ENCODE results near the gene DLK2.
"Not testable (repeated sequence)": the region's sequence is repeated elsewhere in the genome, so short reads cannot be mapped to it uniquely, and the experiment has no call there.

Gene DLK2

DNA sequence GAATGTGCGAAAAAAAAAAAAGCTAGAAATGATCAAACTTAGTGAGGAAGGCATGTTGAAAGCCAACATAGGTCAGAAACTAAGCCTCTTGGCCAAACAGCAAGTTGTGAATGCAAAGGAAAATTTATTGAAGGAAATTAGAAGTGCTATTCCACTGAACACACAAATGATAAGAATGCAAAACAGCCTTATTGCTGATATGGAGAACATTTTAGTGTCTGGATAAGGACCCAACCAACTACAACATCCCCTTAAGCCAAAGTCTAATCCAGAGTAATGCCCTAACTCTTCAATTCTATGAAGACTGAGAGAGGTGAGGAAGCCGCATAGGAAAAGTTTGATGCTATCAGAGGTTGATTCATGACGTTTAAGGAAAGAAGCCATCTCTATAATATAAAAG lies 33.5 kb downstream of the DLK2 start:
- DNase-seq = no peak

DNA sequence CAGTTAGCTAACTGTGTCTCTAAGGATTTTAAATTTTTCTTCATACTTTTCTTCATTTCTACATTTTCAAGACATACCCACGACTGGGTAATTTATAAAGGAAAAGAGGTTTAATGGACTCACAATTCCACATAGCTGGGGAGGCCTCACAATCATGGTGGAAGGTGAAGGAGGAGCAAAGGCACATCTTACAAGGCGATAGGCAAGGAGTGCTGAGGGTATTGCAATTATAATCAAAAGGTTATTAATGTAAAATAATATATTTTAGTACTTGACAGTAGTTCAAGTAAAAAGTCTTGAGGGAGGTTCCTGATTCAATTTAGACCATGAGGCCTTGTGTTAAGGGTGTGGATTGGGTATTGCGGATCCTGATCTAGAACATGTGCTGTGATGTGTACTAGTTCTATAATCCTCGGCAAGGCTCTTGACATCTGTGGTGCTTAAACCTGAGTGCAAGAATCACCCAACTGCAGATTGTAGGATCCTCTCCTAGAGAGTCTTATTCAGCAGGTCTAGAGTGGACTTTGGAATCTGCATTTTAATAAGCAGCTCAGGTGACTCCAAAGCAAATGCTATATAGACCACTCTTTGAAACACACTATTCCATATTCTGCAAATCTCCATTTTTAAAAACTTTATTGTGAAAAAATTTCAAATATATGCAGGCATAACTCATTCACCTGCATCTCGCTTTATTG lies 35.2 kb downstream of the DLK2 start:
- DNase-seq = no peak

DNA sequence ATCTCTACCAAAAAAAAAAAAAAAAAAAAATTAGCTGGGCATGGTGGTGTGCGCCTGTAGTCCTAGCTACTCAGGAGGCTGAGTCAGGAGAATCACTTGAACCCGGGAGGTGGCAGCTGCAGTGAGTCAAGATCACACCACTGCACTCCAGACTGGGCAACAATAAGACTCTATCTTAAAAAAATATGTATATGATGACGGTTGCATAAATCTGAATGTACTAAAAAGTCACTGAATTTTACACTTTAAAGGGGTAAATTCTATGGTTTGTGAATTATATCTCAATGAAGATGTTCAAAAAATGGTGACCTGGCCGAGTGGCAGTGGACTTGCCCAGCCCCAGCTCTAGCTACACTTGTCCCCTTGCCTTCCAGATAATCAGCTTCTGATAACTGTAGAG lies 38.4 kb downstream of the DLK2 start:
- DNase-seq = no peak

DNA sequence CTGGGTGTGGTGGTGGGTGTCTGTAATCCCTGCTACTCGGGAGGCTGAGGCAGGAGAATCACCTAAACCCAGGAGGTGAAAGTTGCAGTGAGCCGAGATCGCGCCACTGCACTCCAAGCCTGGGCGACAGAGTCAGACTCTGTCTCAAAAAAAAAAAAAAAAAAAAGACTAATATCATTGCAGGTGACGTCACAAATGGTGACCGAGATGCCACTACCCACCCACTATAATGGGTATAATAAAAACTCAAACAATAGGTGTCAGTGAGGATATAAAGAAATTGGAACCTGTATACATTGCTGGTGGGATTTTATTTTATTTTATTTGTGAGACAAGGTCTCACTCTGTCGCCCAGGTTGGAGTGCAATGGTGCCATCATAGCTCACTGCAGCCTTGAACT lies 40.1 kb downstream of the DLK2 start:
- not testable (repeated sequence) for DNase-seq

DNA sequence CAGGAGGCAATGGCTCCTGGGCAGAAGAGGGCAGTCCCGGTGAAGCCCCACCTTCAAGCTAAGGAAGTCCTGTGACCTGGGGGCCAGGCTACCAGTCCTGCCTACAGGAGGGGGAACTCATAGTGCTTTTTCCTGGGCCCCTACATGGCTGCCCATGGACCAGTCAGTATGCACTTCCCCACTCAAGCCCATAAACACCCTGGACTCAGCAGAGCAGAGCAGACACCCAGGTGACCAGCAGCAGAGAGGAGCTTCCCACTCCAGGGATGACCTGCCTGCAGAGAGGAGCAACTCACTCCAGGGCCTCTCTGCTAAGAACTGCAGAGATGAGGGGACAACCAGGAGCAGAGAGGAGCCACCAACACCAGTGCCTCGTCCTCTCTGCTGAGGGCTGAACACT lies 42.3 kb downstream of the DLK2 start:
- DNase-seq = no peak

DNA sequence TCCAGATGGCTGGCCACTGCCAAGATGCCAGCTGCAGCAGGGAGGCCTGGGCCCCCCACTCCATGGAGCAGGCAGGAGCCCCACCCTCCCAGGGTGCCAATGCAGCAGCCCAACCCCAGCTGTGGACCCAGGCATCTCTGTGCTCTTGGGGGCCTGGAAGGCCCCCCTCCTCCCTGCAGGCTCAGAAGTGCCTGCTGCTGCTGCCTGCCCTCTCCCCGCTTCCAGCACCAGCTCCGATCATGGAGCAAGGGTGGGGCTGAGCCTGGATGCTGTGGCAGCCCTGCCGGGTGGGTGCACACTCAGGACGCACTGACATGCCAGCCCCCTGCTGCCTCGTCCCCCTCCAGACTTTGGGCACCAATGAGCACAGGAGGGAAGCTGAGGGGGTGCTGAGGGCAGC lies 42.8 kb downstream of the DLK2 start:
- no peak for DNase-seq

DNA sequence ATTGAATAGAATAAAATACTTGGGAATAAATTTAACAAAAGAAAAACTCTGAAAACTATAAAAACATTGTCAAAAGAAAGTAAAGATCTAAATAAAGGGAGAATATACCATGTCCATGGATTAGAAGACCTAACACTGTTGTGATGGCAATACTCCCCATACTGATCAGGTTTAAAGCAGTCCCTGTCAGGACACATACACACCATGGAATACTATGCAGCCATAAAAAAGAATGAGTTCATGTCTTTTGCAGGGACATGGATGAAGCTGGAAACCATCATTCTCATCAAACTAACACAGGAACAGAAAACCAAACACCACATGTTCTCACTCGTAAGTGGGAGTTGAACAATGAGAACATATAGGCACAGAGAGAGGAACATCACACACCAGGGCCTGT lies 44.6 kb downstream of the DLK2 start:
- not testable (repeated sequence) for DNase-seq

DNA sequence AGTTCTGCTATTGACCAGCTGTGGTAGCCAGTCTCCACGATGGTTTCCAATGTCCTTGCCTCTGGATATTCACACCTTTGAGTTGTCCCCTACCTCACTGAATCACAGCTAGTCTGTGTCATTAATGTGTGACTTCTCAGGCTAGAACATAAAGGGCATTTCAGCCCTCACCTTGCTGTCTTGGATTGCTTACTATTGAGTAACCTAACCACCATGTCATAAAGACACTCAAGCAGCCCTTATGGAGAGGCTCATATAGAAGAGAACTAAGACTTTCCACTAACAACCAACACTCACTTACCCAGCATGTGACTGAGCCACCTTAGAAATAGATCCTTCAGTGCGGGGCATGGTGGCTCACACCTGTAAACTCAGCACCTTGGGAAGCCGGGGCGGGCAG lies 47.1 kb downstream of the DLK2 start:
- no peak for DNase-seq

DNA sequence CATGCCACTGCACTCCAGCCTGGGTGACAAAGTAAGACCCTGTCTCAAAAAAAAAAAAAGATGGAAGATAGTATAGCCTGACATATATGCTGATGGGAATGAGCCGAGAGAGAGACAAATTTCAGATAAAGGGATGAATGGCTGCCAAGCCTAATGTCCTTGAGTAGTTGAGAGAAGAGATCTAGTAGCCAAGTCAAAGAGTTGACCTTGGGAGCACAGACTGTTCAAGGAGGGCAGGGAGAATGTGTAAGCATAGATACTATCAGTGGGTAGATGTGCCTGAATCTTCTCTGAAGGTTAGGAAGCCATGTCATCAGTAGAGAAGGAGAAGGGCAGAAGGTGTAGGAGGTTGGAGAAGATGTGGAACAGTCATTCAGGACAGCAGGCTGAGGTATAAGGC lies 48.1 kb downstream of the DLK2 start:
- DNase-seq = no peak

DNA sequence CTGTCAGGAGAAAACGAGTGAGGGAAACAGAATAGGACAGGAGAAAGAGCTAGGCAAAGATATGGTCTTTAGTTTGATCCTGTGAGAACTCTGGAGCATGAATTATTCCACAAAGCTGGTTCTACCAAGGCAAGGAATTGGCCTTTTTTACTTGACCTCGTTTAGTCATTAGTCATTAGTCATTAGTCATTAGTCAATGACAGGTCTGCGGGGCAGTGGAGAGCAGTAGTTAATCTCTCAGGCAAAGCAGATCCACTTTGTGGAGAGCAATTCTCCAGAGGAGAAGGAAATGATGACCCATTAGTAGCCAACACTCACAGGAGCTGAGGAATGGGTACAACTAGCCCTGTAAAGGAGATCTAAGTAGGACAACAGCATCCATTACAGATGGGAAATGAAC lies 50.0 kb downstream of the DLK2 start:
- DNase-seq = no peak

DNA sequence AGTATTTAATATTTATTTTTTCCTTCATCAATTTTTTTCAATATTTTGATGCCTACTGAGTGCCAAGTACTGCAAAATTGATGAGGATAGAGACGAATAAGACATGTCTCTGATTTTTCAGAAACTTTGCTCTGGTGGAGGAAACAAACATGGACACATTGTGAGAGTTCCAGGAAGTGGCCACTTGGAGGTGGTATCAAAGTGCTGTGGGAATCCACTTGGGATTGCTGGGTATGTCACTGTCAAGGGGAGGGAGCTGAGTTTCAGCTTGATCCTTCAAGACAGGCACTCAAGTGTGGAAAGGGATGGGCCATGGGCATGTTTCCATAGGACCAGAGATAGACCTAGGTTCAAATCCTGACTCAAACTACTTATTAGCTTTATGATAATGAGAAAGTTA lies 52.5 kb downstream of the DLK2 start:
- no peak for DNase-seq

DNA sequence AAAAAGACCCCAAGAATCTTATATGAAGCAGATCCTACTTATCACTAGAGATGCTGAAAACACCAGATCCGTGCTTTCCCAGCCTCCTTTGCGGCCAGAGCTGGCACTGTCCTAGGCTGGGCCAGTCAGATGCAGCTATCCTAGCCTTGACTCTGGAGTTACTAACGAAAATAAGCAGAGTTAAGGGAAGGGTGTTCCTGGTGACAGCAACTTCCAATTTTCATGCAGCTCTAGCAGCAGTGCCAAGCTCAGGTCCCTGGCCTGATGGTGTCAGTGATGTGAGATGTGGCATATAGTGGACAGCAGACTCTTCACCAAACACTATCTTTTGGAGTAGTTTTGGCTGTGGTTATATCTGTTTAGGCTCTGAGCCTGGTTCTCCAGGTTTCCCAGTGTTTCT lies 53.6 kb downstream of the DLK2 start:
- no peak for DNase-seq

All from NCI-H2227 treated with DMSO at 0.1 percent for 48 hours (cell line).